Body of pancreas (tissue), 4 donors: ENCODE data around the gene MEIOC.

Experiments
- CTCF ChIP-seq, 7 experiments: fragments of 450-650 bp in 4 of 7; fragments of 200-600 bp in 3 of 7; sonication (generic) in 3 of 7; IDR thresholded peaks; one replicate each; pipeline ENCODE4 v1.5.1; 2016 to 2019; ENCODE audit warnings: antibody characterized with exemption in 7 of 7
- POLR2A ChIP-seq, 3 donors: fragments of 450-650 bp; IDR thresholded peaks; one replicate each; pipeline ENCODE4 v1.6.1; 2016; ENCODE audit warnings: antibody characterized with exemption in 3 of 3, mild to moderate bottlenecking in 2 of 3

DNA sequence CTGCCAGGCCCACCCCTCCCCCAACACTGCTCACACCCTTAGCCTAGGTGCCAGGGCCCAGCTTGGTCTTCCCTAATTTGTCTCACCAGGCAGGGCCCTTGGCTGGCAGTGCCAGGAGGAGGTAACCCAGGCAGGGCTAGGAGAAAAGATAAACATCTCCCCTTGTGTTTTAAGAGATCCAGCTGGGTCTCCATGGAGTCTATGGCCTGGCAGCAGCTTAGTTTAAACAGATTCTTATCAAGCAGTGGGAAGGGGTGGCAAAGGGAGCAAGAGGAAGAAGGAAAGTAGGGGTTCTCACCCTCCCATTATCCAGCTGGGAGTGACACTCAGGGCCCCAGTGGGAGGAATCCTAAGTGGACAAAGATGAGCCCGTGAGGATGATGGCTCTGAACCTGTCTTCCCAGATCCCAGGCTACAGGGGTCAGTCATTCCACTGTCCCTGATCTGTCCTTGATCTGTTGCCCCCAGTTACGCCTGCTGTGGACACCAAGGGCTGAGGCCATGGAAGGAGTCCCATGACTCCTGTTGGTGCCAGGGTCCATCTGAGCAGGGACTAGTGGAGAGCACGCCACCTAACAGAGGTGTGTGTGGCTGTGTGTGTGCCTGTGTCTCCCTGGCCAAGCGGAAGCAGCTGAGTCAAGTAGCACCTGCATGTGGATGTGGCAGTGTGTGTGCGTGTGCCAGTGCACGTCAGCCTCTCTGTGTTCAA, 47.4 kb upstream of the MEIOC start:
- TF ChIP-seq CTCF (IDR thresholded peaks at IDR 0.05) (no peak), POLR2A (IDR thresholded peaks at IDR 0.05) (no peak)
